Esophagus muscularis mucosa (tissue), 4 donors: Measurements from ENCODE around the gene NEO1.

Experiments used
- EP300 ChIP-seq: sonication (generic); formaldehyde crosslinking; IDR thresholded peaks from one replicate; pipeline ENCODE4 v1.6.1; 2017; ENCODE audit warnings: antibody characterized with exemption
- POLR2A ChIP-seq: fragments of 450-650 bp; IDR thresholded peaks from one replicate; pipeline ENCODE4 v1.6.1; 2017; ENCODE audit warnings: antibody characterized with exemption, moderate library complexity, mild to moderate bottlenecking, low read depth
- POLR2AphosphoS5 ChIP-seq, 2 donors: sonication (generic); formaldehyde crosslinking; IDR thresholded peaks; one replicate each; pipeline ENCODE4 v1.6.1; 2017; ENCODE audit warnings: antibody characterized with exemption in 2 of 2
- TF ChIP-seq, protein P1 (sequence below), 3 experiments: fragments of 200-600 bp in 2 of 3; fragments of 450-650 bp in 1 of 3; sonication (generic) in 2 of 3; IDR thresholded peaks; one replicate each; pipeline ENCODE4 v1.5.1; 2017 to 2019; ENCODE audit warnings: antibody characterized with exemption in 3 of 3, mild to moderate bottlenecking in 2 of 3, moderate library complexity in 1 of 3

DNA sequence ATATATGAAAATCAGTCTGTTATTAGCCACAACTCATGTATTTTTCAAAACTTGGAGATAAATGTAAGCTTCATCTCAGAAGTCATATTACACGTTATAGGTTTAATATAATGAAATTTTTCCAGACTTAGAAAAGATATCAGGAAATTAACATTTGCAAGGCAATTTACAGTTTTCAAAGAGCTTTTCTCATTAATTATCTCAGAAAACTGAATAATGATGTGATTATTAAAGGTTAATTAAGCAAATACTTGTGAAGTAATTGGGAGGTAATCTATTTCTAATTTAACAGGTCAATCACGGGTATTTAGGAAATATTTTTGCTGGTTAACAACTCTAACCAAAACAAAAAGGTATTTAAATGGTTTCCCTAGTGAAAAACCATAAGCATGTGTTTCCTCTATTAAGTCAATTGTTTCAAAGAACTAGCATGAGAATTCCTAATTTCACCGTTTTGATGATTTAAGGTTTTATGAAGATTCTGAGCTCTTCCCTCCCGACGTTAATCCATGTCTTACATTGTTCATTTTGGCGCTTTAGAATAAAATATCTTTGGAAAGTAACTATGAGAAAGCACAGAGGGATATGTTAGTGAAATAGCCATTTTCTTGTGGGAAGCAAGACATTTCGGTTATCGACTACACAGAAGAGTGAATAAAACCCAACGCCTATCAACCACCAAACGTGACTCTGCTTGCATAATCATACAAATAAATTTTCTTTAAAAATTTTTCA, 1.5 kb upstream of the NEO1 start:
- TF ChIP-seq POLR2A (no peak), POLR2AphosphoS5 (IDR thresholded peaks at IDR 0.05) (no peak), EP300 (no peak)
- TF ChIP-seq, protein P1, sequence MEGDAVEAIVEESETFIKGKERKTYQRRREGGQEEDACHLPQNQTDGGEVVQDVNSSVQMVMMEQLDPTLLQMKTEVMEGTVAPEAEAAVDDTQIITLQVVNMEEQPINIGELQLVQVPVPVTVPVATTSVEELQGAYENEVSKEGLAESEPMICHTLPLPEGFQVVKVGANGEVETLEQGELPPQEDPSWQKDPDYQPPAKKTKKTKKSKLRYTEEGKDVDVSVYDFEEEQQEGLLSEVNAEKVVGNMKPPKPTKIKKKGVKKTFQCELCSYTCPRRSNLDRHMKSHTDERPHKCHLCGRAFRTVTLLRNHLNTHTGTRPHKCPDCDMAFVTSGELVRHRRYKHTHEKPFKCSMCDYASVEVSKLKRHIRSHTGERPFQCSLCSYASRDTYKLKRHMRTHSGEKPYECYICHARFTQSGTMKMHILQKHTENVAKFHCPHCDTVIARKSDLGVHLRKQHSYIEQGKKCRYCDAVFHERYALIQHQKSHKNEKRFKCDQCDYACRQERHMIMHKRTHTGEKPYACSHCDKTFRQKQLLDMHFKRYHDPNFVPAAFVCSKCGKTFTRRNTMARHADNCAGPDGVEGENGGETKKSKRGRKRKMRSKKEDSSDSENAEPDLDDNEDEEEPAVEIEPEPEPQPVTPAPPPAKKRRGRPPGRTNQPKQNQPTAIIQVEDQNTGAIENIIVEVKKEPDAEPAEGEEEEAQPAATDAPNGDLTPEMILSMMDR (IDR thresholded peaks at IDR 0.05) = no peak
